Upper lobe of left lung (tissue), 4 donors: ENCODE data around the gene ADRB2.

Experiments
- POLR2A ChIP-seq, 4 donors: fragments of 450-650 bp; IDR thresholded peaks; one replicate each; pipeline ENCODE4 v1.5.1; 2016 to 2017; ENCODE audit warnings: antibody characterized with exemption in 4 of 4, mild to moderate bottlenecking in 2 of 4
- POLR2AphosphoS5 ChIP-seq, 2 donors: sonication (generic); formaldehyde crosslinking; IDR thresholded peaks; one replicate each; pipeline ENCODE4 v1.5.1; 2017; ENCODE audit warnings: antibody characterized with exemption in 2 of 2
- TF ChIP-seq, protein P1 (sequence below), 6 experiments: fragments of 450-650 bp in 4 of 6; fragments of 200-600 bp in 2 of 6; sonication (generic) in 2 of 6; IDR thresholded peaks; one replicate each; pipeline ENCODE4 v1.5.1; 2016 to 2019; ENCODE audit warnings: antibody characterized with exemption in 6 of 6

- TF ChIP-seq, protein P1, sequence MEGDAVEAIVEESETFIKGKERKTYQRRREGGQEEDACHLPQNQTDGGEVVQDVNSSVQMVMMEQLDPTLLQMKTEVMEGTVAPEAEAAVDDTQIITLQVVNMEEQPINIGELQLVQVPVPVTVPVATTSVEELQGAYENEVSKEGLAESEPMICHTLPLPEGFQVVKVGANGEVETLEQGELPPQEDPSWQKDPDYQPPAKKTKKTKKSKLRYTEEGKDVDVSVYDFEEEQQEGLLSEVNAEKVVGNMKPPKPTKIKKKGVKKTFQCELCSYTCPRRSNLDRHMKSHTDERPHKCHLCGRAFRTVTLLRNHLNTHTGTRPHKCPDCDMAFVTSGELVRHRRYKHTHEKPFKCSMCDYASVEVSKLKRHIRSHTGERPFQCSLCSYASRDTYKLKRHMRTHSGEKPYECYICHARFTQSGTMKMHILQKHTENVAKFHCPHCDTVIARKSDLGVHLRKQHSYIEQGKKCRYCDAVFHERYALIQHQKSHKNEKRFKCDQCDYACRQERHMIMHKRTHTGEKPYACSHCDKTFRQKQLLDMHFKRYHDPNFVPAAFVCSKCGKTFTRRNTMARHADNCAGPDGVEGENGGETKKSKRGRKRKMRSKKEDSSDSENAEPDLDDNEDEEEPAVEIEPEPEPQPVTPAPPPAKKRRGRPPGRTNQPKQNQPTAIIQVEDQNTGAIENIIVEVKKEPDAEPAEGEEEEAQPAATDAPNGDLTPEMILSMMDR (IDR thresholded peaks at IDR 0.05) = no peak
- TF ChIP-seq POLR2A (IDR thresholded peaks at IDR 0.05) = no peak
- TF ChIP-seq POLR2AphosphoS5 (IDR thresholded peaks at IDR 0.05) = no peak
Measured at GRCh38 chr5:148796936-148797335, 29.5 kb upstream of the ADRB2 start.
